ENCODE results near the gene CMTM3. TPM values are rescaled to one million over a fixed set of nuclear protein-coding genes. Genes with fewer than 3 reads are reported as not detected.

Gene CMTM3
- total RNA-seq, 6 donors from 2014 or later, result 4.2 to 52.1 (median 23.6) TPM

DNA sequence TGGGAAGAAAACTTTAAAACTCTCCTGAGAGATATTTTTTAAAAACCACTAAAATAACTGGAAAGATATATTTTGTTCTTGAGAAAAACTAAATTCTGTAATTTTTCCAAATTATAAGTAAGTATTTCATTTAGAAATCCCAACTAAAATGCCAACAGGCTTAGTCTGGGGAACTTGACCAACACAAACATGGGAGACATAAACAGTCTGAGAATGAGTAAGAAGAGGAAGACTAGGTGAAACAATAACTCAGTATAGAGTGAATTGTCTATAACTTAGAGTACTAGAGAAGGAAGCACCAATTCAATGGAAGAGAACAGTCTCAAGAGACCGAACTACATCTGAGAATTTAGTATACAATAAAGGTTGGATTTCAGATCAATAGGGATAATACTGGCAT is 35.4 kb upstream of the CMTM3 start:
- no peak for TF ChIP-seq POLR2AphosphoS5 (IDR thresholded peaks at IDR 0.05)
- no peak for TF ChIP-seq EP300 (IDR thresholded peaks at IDR 0.05)
- TF ChIP-seq, protein P1, sequence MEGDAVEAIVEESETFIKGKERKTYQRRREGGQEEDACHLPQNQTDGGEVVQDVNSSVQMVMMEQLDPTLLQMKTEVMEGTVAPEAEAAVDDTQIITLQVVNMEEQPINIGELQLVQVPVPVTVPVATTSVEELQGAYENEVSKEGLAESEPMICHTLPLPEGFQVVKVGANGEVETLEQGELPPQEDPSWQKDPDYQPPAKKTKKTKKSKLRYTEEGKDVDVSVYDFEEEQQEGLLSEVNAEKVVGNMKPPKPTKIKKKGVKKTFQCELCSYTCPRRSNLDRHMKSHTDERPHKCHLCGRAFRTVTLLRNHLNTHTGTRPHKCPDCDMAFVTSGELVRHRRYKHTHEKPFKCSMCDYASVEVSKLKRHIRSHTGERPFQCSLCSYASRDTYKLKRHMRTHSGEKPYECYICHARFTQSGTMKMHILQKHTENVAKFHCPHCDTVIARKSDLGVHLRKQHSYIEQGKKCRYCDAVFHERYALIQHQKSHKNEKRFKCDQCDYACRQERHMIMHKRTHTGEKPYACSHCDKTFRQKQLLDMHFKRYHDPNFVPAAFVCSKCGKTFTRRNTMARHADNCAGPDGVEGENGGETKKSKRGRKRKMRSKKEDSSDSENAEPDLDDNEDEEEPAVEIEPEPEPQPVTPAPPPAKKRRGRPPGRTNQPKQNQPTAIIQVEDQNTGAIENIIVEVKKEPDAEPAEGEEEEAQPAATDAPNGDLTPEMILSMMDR (IDR thresholded peaks at IDR 0.05), result no peak
- no peak for TF ChIP-seq POLR2A (IDR thresholded peaks at IDR 0.05)
- Histone ChIP-seq H3K4me1 (peaks cover 0 to 5% (median 0%) of the 10 kb centered on the region in 4 donors), H3K4me3 (no peak overlapping the region), H3K27ac (no peak overlapping the region), H3K36me3 (peaks cover 0 to 29% (median 21%) of the 10 kb centered on the region in 4 donors), H3K9me3 (no peaks in the 10 kb centered on the region), H3K27me3 (no peaks in the 10 kb centered on the region)
- DNase-seq, result no peak
- peak in 1 of 2 donors; percentile 48 for ATAC-seq (ENCODE audit: low FRiP score in 2 of 2)
- WGBS, 2 donors, result 89 to 94% methylated on average over 1 of the region's 1 CpG

DNA sequence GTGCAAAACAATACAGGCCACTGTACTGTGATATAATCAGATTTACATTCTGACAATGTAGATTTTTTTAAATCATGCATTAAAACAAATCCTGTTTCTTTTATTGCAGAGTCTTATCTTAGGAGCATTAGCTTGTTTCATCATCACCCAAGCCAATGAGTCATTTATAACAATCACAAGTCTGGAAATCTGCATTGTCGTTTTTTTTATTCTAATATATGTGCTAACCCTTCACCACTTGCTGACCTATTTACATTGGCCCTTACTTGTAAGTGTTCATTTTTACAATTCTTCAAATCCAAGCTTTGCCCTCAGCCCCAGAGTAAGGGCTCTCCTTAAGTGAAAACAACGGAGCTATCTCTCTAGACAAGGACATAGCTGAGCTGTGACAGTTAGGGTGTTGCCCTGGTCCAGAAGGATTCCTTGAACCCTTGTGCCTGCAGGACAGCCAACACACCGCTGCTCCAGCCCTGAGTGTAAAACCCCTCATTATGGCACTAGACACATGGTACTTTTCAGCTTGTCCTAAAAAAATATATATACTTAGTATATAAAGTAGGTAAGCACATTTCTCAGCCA is 34.6 kb upstream of the CMTM3 start:
- peaks cover 0 to 5% (median 0%) of the 10 kb centered on the region in 4 donors for H3K4me1 ChIP-seq
- no peak overlapping the region for H3K4me3 ChIP-seq
- no peaks in the 10 kb centered on the region for H3K9me3 ChIP-seq
- H3K36me3 ChIP-seq, result peaks cover 0 to 21% (median 20%) of the 10 kb centered on the region in 4 donors
- ATAC-seq (ENCODE audit: low FRiP score in 2 of 2) (peak in 1 of 2 donors; percentile 70), DNase-seq (no peak)
- no peak overlapping the region for H3K27ac ChIP-seq
- TF ChIP-seq, protein P1 (IDR thresholded peaks at IDR 0.05), result no peak
- TF ChIP-seq POLR2AphosphoS5 (IDR thresholded peaks at IDR 0.05) (no peak), POLR2A (IDR thresholded peaks at IDR 0.05) (no peak), EP300 (IDR thresholded peaks at IDR 0.05) (no peak)
- no peaks in the 10 kb centered on the region for H3K27me3 ChIP-seq
- 54 to 55% methylated on average over 3 of the region's 3 CpGs for WGBS, 2 donors

DNA sequence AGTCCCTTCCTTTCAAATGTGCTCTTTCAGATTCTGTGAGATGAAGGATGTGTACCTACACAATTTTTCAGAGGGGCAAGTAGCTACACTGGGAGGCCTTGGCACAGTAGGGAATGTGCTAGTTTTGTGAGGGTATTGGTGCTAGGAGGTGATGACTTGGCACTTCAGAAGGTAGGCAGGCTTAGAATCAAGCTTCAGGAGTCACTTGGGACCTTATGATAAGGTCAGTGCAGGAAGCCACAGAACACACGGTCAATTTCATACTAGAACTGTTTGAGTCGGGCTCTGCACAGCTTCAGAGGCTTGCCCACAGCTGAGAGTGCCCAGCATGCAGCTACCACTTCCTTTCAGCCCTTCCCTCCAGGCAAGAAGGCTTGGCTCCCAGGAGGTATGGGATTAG is 32.1 kb upstream of the CMTM3 start:
- Histone ChIP-seq H3K36me3 (peaks cover 0 to under 1% (median 0%) of the 10 kb centered on the region in 4 donors), H3K27me3 (no peaks in the 10 kb centered on the region), H3K27ac (no peak overlapping the region), H3K9me3 (no peaks in the 10 kb centered on the region), H3K4me3 (no peak overlapping the region), H3K4me1 (peaks cover 0 to 5% (median 0%) of the 10 kb centered on the region in 4 donors)
- DNase-seq (no peak), ATAC-seq (ENCODE audit: low FRiP score in 2 of 2) (no peak)
- 67 to 70% methylated on average over 2 of the region's 2 CpGs for WGBS, 2 donors
- TF ChIP-seq EP300 (IDR thresholded peaks at IDR 0.05) (no peak), POLR2AphosphoS5 (IDR thresholded peaks at IDR 0.05) (no peak), POLR2A (IDR thresholded peaks at IDR 0.05) (no peak)
- TF ChIP-seq, protein P1 (IDR thresholded peaks at IDR 0.05), result no peak

DNA sequence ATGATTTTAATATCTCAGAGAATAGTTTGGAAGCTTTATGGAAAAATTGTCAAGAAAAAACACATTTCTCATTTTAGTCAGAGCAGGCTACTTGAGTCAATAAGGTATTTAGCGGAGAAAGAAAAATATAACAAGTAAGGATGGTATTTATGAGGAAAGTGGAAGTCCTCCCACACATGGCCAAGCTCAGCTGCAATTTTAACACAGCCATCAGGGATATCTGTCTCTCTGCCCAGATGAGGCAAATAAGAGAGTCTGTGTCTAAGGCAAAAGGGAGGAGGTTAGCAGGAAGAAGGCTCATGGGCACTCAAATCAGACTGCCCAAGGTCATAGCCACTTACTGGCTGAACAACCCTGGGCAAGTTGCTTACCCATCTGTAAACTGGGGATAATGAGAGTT is 30.4 kb upstream of the CMTM3 start:
- H3K9me3 ChIP-seq, result no peaks in the 10 kb centered on the region
- no peak overlapping the region for H3K4me3 ChIP-seq
- no peak for DNase-seq
- peaks cover 7 to 9% (median 8%) of the 10 kb centered on the region in 4 donors for H3K4me1 ChIP-seq
- TF ChIP-seq POLR2A (IDR thresholded peaks at IDR 0.05), result no peak
- no peak for TF ChIP-seq EP300 (IDR thresholded peaks at IDR 0.05)
- TF ChIP-seq, protein P1 (IDR thresholded peaks at IDR 0.05), result no peak
- TF ChIP-seq POLR2AphosphoS5 (IDR thresholded peaks at IDR 0.05), result no peak
- ATAC-seq (ENCODE audit: low FRiP score in 2 of 2), result no peak
- WGBS, 2 donors, result 82 to 98% methylated on average over 1 of the region's 1 CpG
- H3K36me3 ChIP-seq, result no peaks in the 10 kb centered on the region
- H3K27me3 ChIP-seq, result peaks cover 0 to 3% (median 0%) of the 10 kb centered on the region in 4 donors
- no peak overlapping the region for H3K27ac ChIP-seq

DNA sequence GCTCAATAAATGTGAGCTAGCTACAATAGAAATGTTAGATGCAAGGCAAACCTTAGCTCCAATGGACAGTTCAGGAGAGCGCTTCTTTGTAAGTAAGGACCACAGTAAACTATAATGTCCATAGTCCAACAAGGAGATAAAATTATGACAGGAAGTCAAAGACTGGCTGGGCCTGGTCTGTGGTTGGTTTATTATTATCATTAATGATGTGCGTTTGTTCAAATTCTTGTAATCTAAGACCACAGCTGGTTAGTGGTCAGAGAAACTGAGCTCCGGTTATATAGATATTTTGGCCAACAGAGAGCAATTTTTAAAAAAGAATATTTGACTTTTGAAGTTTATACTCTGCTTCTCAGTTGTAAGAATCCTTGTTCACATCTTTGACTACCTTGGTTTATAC is 30.0 kb upstream of the CMTM3 start:
- Histone ChIP-seq H3K27me3 (peaks cover 0 to 3% (median 0%) of the 10 kb centered on the region in 4 donors), H3K4me3 (no peak overlapping the region), H3K4me1 (peaks cover 9 to 14% (median 13%) of the 10 kb centered on the region in 4 donors), H3K9me3 (no peaks in the 10 kb centered on the region), H3K36me3 (no peaks in the 10 kb centered on the region), H3K27ac (no peak overlapping the region)
- ATAC-seq (ENCODE audit: low FRiP score in 2 of 2), result no peak
- WGBS, 2 donors, result 89 to 96% methylated on average over 3 of the region's 3 CpGs
- DNase-seq, result no peak
- TF ChIP-seq POLR2A (IDR thresholded peaks at IDR 0.05) (no peak), POLR2AphosphoS5 (IDR thresholded peaks at IDR 0.05) (no peak), EP300 (IDR thresholded peaks at IDR 0.05) (no peak)
- TF ChIP-seq, protein P1 (IDR thresholded peaks at IDR 0.05), result no peak

Data from upper lobe of left lung (tissue), 6 donors.